GM18502 (cell line): ENCODE measurements around the gene AUTS2.

ENCODE experiments used
- ATAC-seq: cut with Tn5 transposase; IDR thresholded peaks from one replicate; pipeline ENCODE4 v1.9.1; 2021; ENCODE audit warnings: mild to moderate bottlenecking; ENCODE audit not compliant: unreplicated experiment, poor library complexity

AUTS2 gene

GRCh38 chr7:70743531-70744325 lies 1145.5 kb downstream of the AUTS2 start:
- ATAC-seq: no peak

GRCh38 chr7:70744492-70744891 lies 1146.2 kb downstream of the AUTS2 start:
- ATAC-seq: no peak

- ATAC-seq: no peak
Observed at GRCh38 chr7:70749831-70750230, 1151.6 kb downstream of the AUTS2 start.

- no peak for ATAC-seq
Observed at GRCh38 chr7:70751895-70752294, 1153.6 kb downstream of the AUTS2 start.

- no peak for ATAC-seq
Observed at GRCh38 chr7:70752794-70753241, 1154.5 kb downstream of the AUTS2 start.

- no peak for ATAC-seq
Observed at GRCh38 chr7:70756789-70757188, 1158.5 kb downstream of the AUTS2 start.

- ATAC-seq: no peak
Observed at GRCh38 chr7:70758646-70759045, 1160.4 kb downstream of the AUTS2 start.

GRCh38 chr7:70759674-70760073 lies 1161.4 kb downstream of the AUTS2 start:
- ATAC-seq: no peak

- ATAC-seq: no peak
Observed at GRCh38 chr7:70761711-70762328, 1163.5 kb downstream of the AUTS2 start.

GRCh38 chr7:70762696-70763095 lies 1164.4 kb downstream of the AUTS2 start:
- ATAC-seq: no peak

- ATAC-seq: peak; percentile 89
Observed at GRCh38 chr7:70763961-70764691, 1165.9 kb downstream of the AUTS2 start.

- ATAC-seq: no peak
Observed at GRCh38 chr7:70764701-70765208, 1166.5 kb downstream of the AUTS2 start.

GRCh38 chr7:70765651-70766050 lies 1167.4 kb downstream of the AUTS2 start:
- no peak for ATAC-seq

GRCh38 chr7:70766109-70766508 lies 1167.8 kb downstream of the AUTS2 start:
- ATAC-seq: no peak

GRCh38 chr7:70766694-70767093 lies 1168.4 kb downstream of the AUTS2 start:
- no peak for ATAC-seq

GRCh38 chr7:70770154-70770553 lies 1171.9 kb downstream of the AUTS2 start:
- ATAC-seq: no peak

- ATAC-seq: no peak
Observed at GRCh38 chr7:70771451-70771850, 1173.2 kb downstream of the AUTS2 start.

GRCh38 chr7:70772891-70773290 lies 1174.6 kb downstream of the AUTS2 start:
- no peak for ATAC-seq

- no peak for ATAC-seq
Observed at GRCh38 chr7:70773406-70773805, 1175.1 kb downstream of the AUTS2 start.

- no peak for ATAC-seq
Observed at GRCh38 chr7:70774950-70775527, 1176.8 kb downstream of the AUTS2 start.
